ENCODE results near the gene HCN1. TPM values are rescaled to one million over a fixed set of nuclear protein-coding genes. Genes with fewer than 3 reads are reported as not detected.

HCN1 gene
- total and polyA plus RNA-seq, 12 donors, result 0.05 to 0.20 (median 0.07) TPM; not detected in 3

GRCh38 chr5:45697201-45697600, 1.0 kb upstream of the HCN1 start:
- no peaks in the 10 kb centered on the region for H3K36me3 ChIP-seq
- H3K4me3 ChIP-seq, result no peak overlapping the region
- DNase-seq (no peak), ATAC-seq (no peak)
- no peak for TF ChIP-seq CTCF (IDR thresholded peaks at IDR 0.05)
- no peaks in the 10 kb centered on the region for H3K9me3 ChIP-seq
- WGBS, 2 donors, result 48 to 52% methylated on average over 6 of the region's 6 CpGs
- intact Hi-C loops (cut with DNase I), result loop anchor here in 4 of 10 donors (2.0 to 10.0 kb wide), 3 partner anchors 658 to 742 kb away; no protein-coding TSS in a partner anchor
- H3K27ac ChIP-seq, result no peak overlapping the region
- H3K4me1 ChIP-seq, result peaks cover 5 to 13% (median 10%) of the 10 kb centered on the region in 9 donors
- H3K27me3 ChIP-seq, result peaks cover 6 to 71% (median 42%) of the 10 kb centered on the region in 7 donors

- no peak overlapping the region for H3K27ac ChIP-seq
- H3K27me3 ChIP-seq, result peaks cover 6 to 83% (median 44%) of the 10 kb centered on the region in 7 donors
- no peaks in the 10 kb centered on the region for H3K36me3 ChIP-seq
- peaks cover 5 to 13% (median 10%) of the 10 kb centered on the region in 9 donors for H3K4me1 ChIP-seq
- intact Hi-C loops (cut with DNase I), result loop anchor here in 4 of 10 donors (2.0 to 10.0 kb wide), 3 partner anchors 657 to 741 kb away; no protein-coding TSS in a partner anchor
- WGBS, 2 donors, result 2 to 3% methylated on average over 49 to 59 of the region's 59 CpGs
- no peak for DNase-seq
- no peak for TF ChIP-seq CTCF (IDR thresholded peaks at IDR 0.05)
- peak in 1 of 8 donors; percentile 37 for ATAC-seq
- peak overlapping the region in 9 of 10 donors; percentile 10 to 27 (median 20) for H3K4me3 ChIP-seq
- H3K9me3 ChIP-seq, result no peaks in the 10 kb centered on the region
Observed at GRCh38 chr5:45695804-45696156, 400 bp downstream of the HCN1 start.

GRCh38 chr5:45694971-45695803, 993 bp downstream of the HCN1 start:
- H3K4me1 ChIP-seq, result peaks cover 5 to 13% (median 10%) of the 10 kb centered on the region in 9 donors
- intact Hi-C loops (cut with DNase I), result loop anchor here in 3 of 10 donors (5.0 to 10.0 kb wide), 2 partner anchors 658 to 740 kb away; no protein-coding TSS in a partner anchor
- no peaks in the 10 kb centered on the region for H3K9me3 ChIP-seq
- H3K27ac ChIP-seq, result no peak overlapping the region
- TF ChIP-seq CTCF (IDR thresholded peaks at IDR 0.05), result no peak
- H3K36me3 ChIP-seq, result no peaks in the 10 kb centered on the region
- peaks cover 6 to 89% (median 44%) of the 10 kb centered on the region in 7 donors for H3K27me3 ChIP-seq
- H3K4me3 ChIP-seq, result peak overlapping the region in 9 of 10 donors; percentile 10 to 27 (median 20)
- ATAC-seq (no peak), DNase-seq (no peak)
- 0 to 2% methylated on average over 51 of the region's 51 CpGs for WGBS, 2 donors

- no peak overlapping the region for H3K27ac ChIP-seq
- H3K9me3 ChIP-seq, result no peaks in the 10 kb centered on the region
- H3K4me1 ChIP-seq, result peaks cover 5 to 13% (median 10%) of the 10 kb centered on the region in 9 donors
- DNase-seq, result no peak
- peaks cover 6 to 88% (median 44%) of the 10 kb centered on the region in 7 donors for H3K27me3 ChIP-seq
- no peaks in the 10 kb centered on the region for H3K36me3 ChIP-seq
- H3K4me3 ChIP-seq, result no peak overlapping the region
- intact Hi-C loops (cut with DNase I), result loop anchor here in 1 of 10 donors (10.0 kb wide), 1 partner anchor 740 kb away; no protein-coding TSS in a partner anchor
- ATAC-seq, result no peak
- TF ChIP-seq CTCF (IDR thresholded peaks at IDR 0.05), result no peak
- WGBS, 2 donors, result 12 to 13% methylated on average over 14 of the region's 14 CpGs
Observed at GRCh38 chr5:45694255-45694814, 1.8 kb downstream of the HCN1 start.
